ENCODE results near the gene LYZL4.

The LYZL4 gene

GRCh38 chr3:42375121-42375800 lies 35.1 kb downstream of the LYZL4 start:
- Histone ChIP-seq H3K27me3 (ENCODE audit: control insufficient read depth, insufficient read depth, low read length) (no peaks in the 10 kb centered on the region), H3K36me3 (ENCODE audit: control insufficient read depth, insufficient read depth, low read length) (no peaks in the 10 kb centered on the region), H2AFZ (no peak overlapping the region), H3K9ac (no peak overlapping the region), H3K27ac (no peak overlapping the region), H3K79me2 (no peaks in the 10 kb centered on the region), H3K4me1 (no peaks in the 10 kb centered on the region), H3K4me2 (ENCODE audit: low read length) (no peak overlapping the region), H3K9me3 (ENCODE audit: control insufficient read depth, low read length) (no peaks in the 10 kb centered on the region), H3K4me3 (ENCODE audit: low read depth, low read length) (no peak overlapping the region)
- no peak for TF ChIP-seq CTCF (IDR thresholded peaks at IDR 0.05)

GRCh38 chr3:42371776-42372175 lies 38.6 kb downstream of the LYZL4 start:
- Histone ChIP-seq H3K27ac (no peak overlapping the region), H3K4me1 (no peaks in the 10 kb centered on the region), H3K79me2 (no peaks in the 10 kb centered on the region), H3K4me2 (ENCODE audit: low read length) (no peak overlapping the region), H3K4me3 (ENCODE audit: low read depth, low read length) (no peak overlapping the region), H3K36me3 (ENCODE audit: control insufficient read depth, insufficient read depth, low read length) (no peaks in the 10 kb centered on the region), H3K27me3 (ENCODE audit: control insufficient read depth, insufficient read depth, low read length) (no peaks in the 10 kb centered on the region), H3K9me3 (ENCODE audit: control insufficient read depth, low read length) (no peaks in the 10 kb centered on the region), H3K9ac (no peak overlapping the region), H2AFZ (no peak overlapping the region)
- no peak for TF ChIP-seq CTCF (IDR thresholded peaks at IDR 0.05)

GRCh38 chr3:42369832-42370231 lies 40.6 kb downstream of the LYZL4 start:
- H3K4me1 ChIP-seq, result no peaks in the 10 kb centered on the region
- H3K4me2 ChIP-seq (ENCODE audit: low read length), result no peak overlapping the region
- H3K36me3 ChIP-seq (ENCODE audit: control insufficient read depth, insufficient read depth, low read length), result no peaks in the 10 kb centered on the region
- no peaks in the 10 kb centered on the region for H3K79me2 ChIP-seq
- H3K4me3 ChIP-seq (ENCODE audit: low read depth, low read length), result no peak overlapping the region
- H3K27ac ChIP-seq, result no peak overlapping the region
- TF ChIP-seq CTCF (IDR thresholded peaks at IDR 0.05), result no peak
- H2AFZ ChIP-seq, result no peak overlapping the region
- no peak overlapping the region for H3K9ac ChIP-seq
- no peaks in the 10 kb centered on the region for H3K27me3 ChIP-seq (ENCODE audit: control insufficient read depth, insufficient read depth, low read length)
- H3K9me3 ChIP-seq (ENCODE audit: control insufficient read depth, low read length), result no peaks in the 10 kb centered on the region

- Histone ChIP-seq H3K9ac (no peak overlapping the region), H3K27me3 (ENCODE audit: control insufficient read depth, insufficient read depth, low read length) (no peaks in the 10 kb centered on the region), H2AFZ (no peak overlapping the region), H3K27ac (no peak overlapping the region), H3K4me1 (no peaks in the 10 kb centered on the region), H3K36me3 (ENCODE audit: control insufficient read depth, insufficient read depth, low read length) (no peaks in the 10 kb centered on the region), H3K9me3 (ENCODE audit: control insufficient read depth, low read length) (no peaks in the 10 kb centered on the region), H3K4me3 (ENCODE audit: low read depth, low read length) (no peak overlapping the region), H3K4me2 (ENCODE audit: low read length) (no peak overlapping the region), H3K79me2 (no peaks in the 10 kb centered on the region)
- TF ChIP-seq CTCF (IDR thresholded peaks at IDR 0.05), result no peak
Measured at GRCh38 chr3:42369304-42369703, 41.1 kb downstream of the LYZL4 start.

- no peak overlapping the region for H3K4me2 ChIP-seq (ENCODE audit: low read length)
- H2AFZ ChIP-seq, result no peak overlapping the region
- TF ChIP-seq CTCF (IDR thresholded peaks at IDR 0.05), result no peak
- no peaks in the 10 kb centered on the region for H3K9me3 ChIP-seq (ENCODE audit: control insufficient read depth, low read length)
- no peak overlapping the region for H3K9ac ChIP-seq
- H3K36me3 ChIP-seq (ENCODE audit: control insufficient read depth, insufficient read depth, low read length), result no peaks in the 10 kb centered on the region
- no peaks in the 10 kb centered on the region for H3K27me3 ChIP-seq (ENCODE audit: control insufficient read depth, insufficient read depth, low read length)
- no peak overlapping the region for H3K27ac ChIP-seq
- no peaks in the 10 kb centered on the region for H3K4me1 ChIP-seq
- no peak overlapping the region for H3K4me3 ChIP-seq (ENCODE audit: low read depth, low read length)
- H3K79me2 ChIP-seq, result no peaks in the 10 kb centered on the region
Measured at GRCh38 chr3:42368861-42369260, 41.5 kb downstream of the LYZL4 start.
